H9 (cell line): ENCODE results near the gene SEPTIN5. TPM values are rescaled to one million over a fixed set of nuclear protein-coding genes. Genes with fewer than 3 reads are reported as not detected.

Experiments used
- DNase-seq: peaks from one replicate; pipeline ENCODE4 v3.0.0-alpha.2; 2017
- H2AFZ ChIP-seq: one replicate; pipeline ENCODE4 v1.6.1; 2013; ENCODE audit warnings: mild to moderate bottlenecking, low read length, control low read depth, moderate library complexity
- H2AK5ac ChIP-seq: 2 replicates; pipeline ENCODE4 v1.6.1; 2013; ENCODE audit warnings: low read length, control low read depth, mixed read lengths; ENCODE audit not compliant: insufficient read length
- H2BK120ac ChIP-seq: one replicate; pipeline ENCODE4 v1.6.1; 2013; ENCODE audit warnings: low read depth, mild to moderate bottlenecking, low read length, control low read depth, inconsistent platforms; ENCODE audit not compliant: poor library complexity, severe bottlenecking
- H2BK12ac ChIP-seq: 2 replicates; pipeline ENCODE4 v1.6.1; 2013; ENCODE audit warnings: low read length, control low read depth, mixed read lengths, low read depth; ENCODE audit not compliant: insufficient read length
- H2BK15ac ChIP-seq: 2 replicates; pipeline ENCODE4 v1.6.1; 2013; ENCODE audit warnings: low read depth, low read length, control low read depth
- H2BK20ac ChIP-seq: one replicate; pipeline ENCODE4 v1.6.1; 2013; ENCODE audit warnings: low read depth, mild to moderate bottlenecking, low read length, control low read depth, inconsistent platforms; ENCODE audit not compliant: poor library complexity, severe bottlenecking
- H2BK5ac ChIP-seq: 2 replicates; pipeline ENCODE4 v1.6.1; 2013; ENCODE audit warnings: low read length, control low read depth, mixed read lengths; ENCODE audit not compliant: insufficient read length
- H3K14ac ChIP-seq: 2 replicates; pipeline ENCODE4 v1.6.1; 2013; ENCODE audit warnings: low read length, control low read depth; ENCODE audit not compliant: insufficient read depth
- H3K18ac ChIP-seq: 2 replicates; pipeline ENCODE4 v1.6.1; 2013; ENCODE audit warnings: low read depth, mild to moderate bottlenecking, mixed read lengths, low read length, control low read depth; ENCODE audit not compliant: insufficient read length
- H3K23ac ChIP-seq: 2 replicates; pipeline ENCODE4 v1.6.1; 2013; ENCODE audit warnings: low read length, control low read depth, mixed read lengths, low read depth; ENCODE audit not compliant: insufficient read length
- H3K23me2 ChIP-seq: 2 replicates; pipeline ENCODE4 v1.6.1; 2013; ENCODE audit warnings: low read depth, mild to moderate bottlenecking, mixed read lengths, low read length, control low read depth; ENCODE audit not compliant: insufficient read length, poor library complexity, severe bottlenecking
- H3K27ac ChIP-seq: 2 replicates; pipeline ENCODE4 v1.5.1; 2013; ENCODE audit warnings: low read length, control low read depth, mixed read lengths, low read depth; ENCODE audit not compliant: insufficient read length
- H3K27me3 ChIP-seq: 2 replicates; pipeline ENCODE4 v1.6.1; 2013; ENCODE audit warnings: low read length, control low read depth, inconsistent platforms; ENCODE audit not compliant: insufficient read depth
- H3K4ac ChIP-seq: 2 replicates; pipeline ENCODE4 v1.6.1; 2013; ENCODE audit warnings: low read depth, mild to moderate bottlenecking, control low read depth, inconsistent platforms, low read length, moderate library complexity
- H3K4me1 ChIP-seq: 2 replicates; pipeline ENCODE4 v1.6.1; 2013; ENCODE audit warnings: low read length, control low read depth, inconsistent platforms; ENCODE audit not compliant: insufficient read depth
- H3K4me2 ChIP-seq: 2 replicates; pipeline ENCODE4 v1.6.1; 2013; ENCODE audit warnings: low read length, control low read depth, mixed read lengths; ENCODE audit not compliant: insufficient read length, insufficient read depth
- H3K56ac ChIP-seq: 2 replicates; pipeline ENCODE4 v1.6.1; 2013; ENCODE audit warnings: low read depth, mild to moderate bottlenecking, mixed read lengths, low read length, control low read depth; ENCODE audit not compliant: insufficient read length
- H3K79me1 ChIP-seq: 2 replicates; pipeline ENCODE4 v1.6.1; 2013; ENCODE audit warnings: low read depth, mild to moderate bottlenecking, moderate library complexity, low read length, control low read depth, inconsistent platforms; ENCODE audit not compliant: insufficient read depth, poor library complexity, severe bottlenecking
- H3K79me2 ChIP-seq: 2 replicates; pipeline ENCODE4 v1.6.1; 2013; ENCODE audit warnings: low read length, control low read depth, inconsistent platforms; ENCODE audit not compliant: insufficient read depth
- H3K9ac ChIP-seq: 2 replicates; pipeline ENCODE4 v1.6.1; 2013; ENCODE audit warnings: low read length, control low read depth, mixed read lengths; ENCODE audit not compliant: insufficient read length; ENCODE audit errors: extremely low read depth
- H3K9me3 ChIP-seq: one replicate; pipeline ENCODE4 v1.6.1; 2013; ENCODE audit warnings: low read depth, low read length, inconsistent platforms; ENCODE audit not compliant: control insufficient read depth
- H3T11ph ChIP-seq: one replicate; pipeline ENCODE4 v1.6.1; 2013; ENCODE audit warnings: mild to moderate bottlenecking, low read length, control low read depth, inconsistent platforms
- H4K20me1 ChIP-seq: one replicate; pipeline ENCODE4 v1.6.1; 2013; ENCODE audit not compliant: control insufficient read depth, insufficient read length, insufficient read depth
- H4K5ac ChIP-seq: 2 replicates; pipeline ENCODE4 v1.6.1; 2013; ENCODE audit warnings: low read depth, mild to moderate bottlenecking, mixed read lengths, low read length, control low read depth; ENCODE audit not compliant: insufficient read length
- H4K8ac ChIP-seq: replicated peaks from 2 replicates; pipeline ENCODE4 v1.6.1; 2013; ENCODE audit warnings: low read length, control low read depth, mixed read lengths, low read depth; ENCODE audit not compliant: insufficient read length
- H4K91ac ChIP-seq: 2 replicates; pipeline ENCODE4 v1.6.1; 2013; ENCODE audit warnings: low read depth, mild to moderate bottlenecking, moderate library complexity, mixed read lengths, low read length, control low read depth; ENCODE audit not compliant: insufficient read length
- H3K27ac Mint-ChIP-seq, 3 experiments: 2 replicates in 2 of 3; 3 replicates in 1 of 3; pipeline ENCODE4 v1.8.0; 2020 to 2021; ENCODE audit warnings: mixed read lengths in 3 of 3, mild to moderate bottlenecking in 1 of 3, moderate library complexity in 1 of 3
- H3K27me3 Mint-ChIP-seq: 2 replicates; pipeline ENCODE4 v1.8.0; 2021; ENCODE audit warnings: low read depth, mild to moderate bottlenecking, moderate library complexity, mixed read lengths
- H3K36me3 Mint-ChIP-seq, 3 experiments: 2 replicates in 2 of 3; 3 replicates in 1 of 3; pipeline ENCODE4 v1.8.0; 2020 to 2021; ENCODE audit warnings: low read depth in 3 of 3, mixed read lengths in 3 of 3; ENCODE audit not compliant: insufficient read depth in 1 of 3
- H3K4me1 Mint-ChIP-seq, 2 experiments: 2 replicates each; pipeline ENCODE4 v1.8.0; 2020; ENCODE audit warnings: mixed read lengths in 2 of 2
- H3K4me3 Mint-ChIP-seq, 2 experiments: 2 replicates in 1 of 2; 3 replicates in 1 of 2; pipeline ENCODE4 v1.8.0; 2020 to 2021; ENCODE audit warnings: mild to moderate bottlenecking in 2 of 2, mixed read lengths in 2 of 2, moderate library complexity in 1 of 2
- H3K9me3 Mint-ChIP-seq, 2 experiments: 2 replicates in 1 of 2; 3 replicates in 1 of 2; pipeline ENCODE4 v1.8.0; 2020; ENCODE audit warnings: mild to moderate bottlenecking in 2 of 2, mixed read lengths in 2 of 2, moderate library complexity in 1 of 2
- CTCF ChIP-seq: fragments of 200-600 bp; sonication (generic); conservative IDR thresholded peaks from 3 replicates; pipeline ENCODE4 v1.8.0; 2021; ENCODE audit warnings: antibody characterized with exemption, mild to moderate bottlenecking
- WGBS: extraction: QIAGEN DNeasy Blood & Tissue Kit; methylation state at CpG from one replicate; pipeline ENCODE4 v1.1.7; 2013; ENCODE audit warnings: missing lambda C conversion rate, low lambda C conversion rate, mixed read lengths; ENCODE audit not compliant: insufficient read length; ENCODE audit errors: extremely low coverage; 5-methylcytosine and 5-hydroxymethylcytosine counted together
- total RNA-seq: library from RNA; stranded (reverse); gene quantifications from 2 replicates; pipeline ENCODE4 v1.2.1, GENCODE V29; 2021

SEPTIN5 gene
- total RNA-seq, 1 experiment from 2014 or later: 17.8 TPM

GRCh38 chr22:19759427-19760057, 45.2 kb downstream of the SEPTIN5 start:
- H3K23ac ChIP-seq: no peak overlapping the region
- no peak overlapping the region for H2AK5ac ChIP-seq
- H3K27ac ChIP-seq: no peak overlapping the region
- Mint-ChIP-seq H3K27ac (no peak overlapping the region; a peak in 1 of 7 replicates), H3K36me3 (peaks cover 0 to 3% (median 0%) of the 10 kb centered on the region in 3 experiments; a peak in 2 of 7 replicates), H3K9me3 (peaks cover 8 to 10% of the 10 kb centered on the region in 2 experiments; a peak in 4 of 5 replicates), H3K4me1 (peaks cover 23 to 50% of the 10 kb centered on the region in 2 experiments), H3K27me3 (peaks cover 90% of the 10 kb centered on the region), H3K4me3 (peak overlapping the region; percentile 57 to 74)
- no peak for TF ChIP-seq CTCF
- no peak overlapping the region for H4K8ac ChIP-seq
- H2BK15ac ChIP-seq: no peak overlapping the region
- no peaks in the 10 kb centered on the region for H3K79me1 ChIP-seq
- H3K79me2 ChIP-seq: no peaks in the 10 kb centered on the region
- H3K56ac ChIP-seq: no peak overlapping the region
- H3K18ac ChIP-seq: no peak overlapping the region
- no peak overlapping the region for H3K4ac ChIP-seq
- H2AFZ ChIP-seq: no peak overlapping the region
- no peak overlapping the region for H2BK5ac ChIP-seq
- H2BK12ac ChIP-seq: no peak overlapping the region
- H4K20me1 ChIP-seq: peaks cover 3% of the 10 kb centered on the region
- DNase-seq: peak; percentile 56
- H2BK120ac ChIP-seq: no peak overlapping the region
- H3K4me2 ChIP-seq: no peak overlapping the region
- H3K9me3 ChIP-seq: no peaks in the 10 kb centered on the region
- no CpG with 5 or more reads among the region's 43 CpGs for WGBS
- H3K9ac ChIP-seq: no peak overlapping the region
- no peak overlapping the region for H4K91ac ChIP-seq
- peaks cover 86% of the 10 kb centered on the region for H3K27me3 ChIP-seq
- no peaks in the 10 kb centered on the region; the same call in 1 of the 2 replicates for H3K4me1 ChIP-seq
- H2BK20ac ChIP-seq: no peak overlapping the region
- no peaks in the 10 kb centered on the region for H3K23me2 ChIP-seq
- H3K14ac ChIP-seq: no peak overlapping the region
- no peak overlapping the region for H4K5ac ChIP-seq
- no peak overlapping the region for H3T11ph ChIP-seq
